Amniotic stem cell (primary cell): Measurements from ENCODE around the gene FLNB.

Source experiments
- DNase-seq: peaks from one replicate; lab custom pipeline; 2025; lab: John Stamatoyannopoulos, UW

FLNB gene

GRCh38 chr3:58106640-58107039, 98.4 kb downstream of the FLNB start:
- DNase-seq, result no peak

DNA sequence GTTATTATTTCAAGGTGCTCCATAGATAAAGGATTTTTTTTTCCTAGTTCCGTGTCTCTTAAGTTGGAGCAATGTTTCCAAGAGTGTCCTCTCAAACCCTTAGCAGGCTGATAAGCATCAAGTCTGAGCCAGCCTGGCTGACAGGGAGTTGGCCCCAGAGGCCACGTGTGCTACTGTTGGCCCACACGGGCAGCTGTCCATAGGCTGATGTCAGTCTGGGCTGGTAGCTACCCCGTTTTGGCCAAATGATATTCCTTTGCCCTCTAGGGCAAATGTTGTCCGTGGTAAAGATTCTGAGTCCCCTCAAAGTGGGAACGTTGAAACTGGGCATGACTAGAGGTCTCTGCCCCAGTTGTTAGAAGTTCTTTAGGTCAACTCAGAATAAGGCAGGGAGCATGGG, 99.4 kb downstream of the FLNB start:
- DNase-seq, result no peak

DNA sequence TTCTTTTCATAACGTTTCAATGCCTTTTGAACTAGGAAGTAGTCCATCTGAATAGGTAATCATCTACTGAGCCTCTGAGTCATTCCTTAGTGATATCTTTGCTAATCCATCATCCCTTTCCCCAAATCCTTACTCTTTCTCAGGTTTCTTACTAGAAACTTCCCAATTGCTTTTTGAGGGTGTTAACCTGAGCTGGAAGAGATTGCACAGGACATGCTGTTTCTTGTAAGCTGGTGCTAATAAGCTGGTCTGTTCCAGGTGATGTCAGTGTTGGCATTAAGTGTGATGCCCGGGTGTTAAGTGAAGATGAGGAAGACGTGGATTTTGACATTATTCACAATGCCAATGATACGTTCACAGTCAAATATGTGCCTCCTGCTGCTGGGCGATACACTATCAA, 101.5 kb downstream of the FLNB start:
- DNase-seq, result no peak

- DNase-seq, result no peak
These were observed 103.4 kb downstream of the FLNB start for GRCh38 chr3:58111513-58112184.

GRCh38 chr3:58112185-58112535, 103.9 kb downstream of the FLNB start:
- DNase-seq, result no peak

GRCh38 chr3:58115175-58115574, 107.0 kb downstream of the FLNB start:
- no peak for DNase-seq

GRCh38 chr3:58116161-58116955, 108.1 kb downstream of the FLNB start:
- no peak for DNase-seq

DNA sequence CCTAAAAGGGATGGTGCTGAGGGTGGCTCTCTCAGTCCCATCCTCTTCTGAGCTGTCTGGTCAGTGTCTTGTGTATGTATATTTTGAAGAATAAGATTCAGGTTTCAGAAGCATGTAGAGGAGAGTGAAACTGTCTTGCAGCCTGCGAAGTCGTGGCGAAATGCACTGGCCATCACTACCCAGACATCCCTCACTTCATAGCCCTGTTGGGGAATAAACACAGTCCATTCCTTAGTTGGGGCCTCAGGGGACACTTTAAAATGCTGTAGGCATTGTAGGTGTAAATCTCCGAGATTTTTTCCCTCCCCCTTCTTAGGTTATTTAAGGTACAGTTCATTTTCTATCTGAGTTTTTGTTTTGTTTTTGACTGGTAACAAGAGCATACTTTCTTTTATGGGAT, 108.8 kb downstream of the FLNB start:
- no peak for DNase-seq

GRCh38 chr3:58117561-58118181, 109.4 kb downstream of the FLNB start:
- no peak for DNase-seq

GRCh38 chr3:58119186-58119585, 111.0 kb downstream of the FLNB start:
- DNase-seq, result no peak

DNA sequence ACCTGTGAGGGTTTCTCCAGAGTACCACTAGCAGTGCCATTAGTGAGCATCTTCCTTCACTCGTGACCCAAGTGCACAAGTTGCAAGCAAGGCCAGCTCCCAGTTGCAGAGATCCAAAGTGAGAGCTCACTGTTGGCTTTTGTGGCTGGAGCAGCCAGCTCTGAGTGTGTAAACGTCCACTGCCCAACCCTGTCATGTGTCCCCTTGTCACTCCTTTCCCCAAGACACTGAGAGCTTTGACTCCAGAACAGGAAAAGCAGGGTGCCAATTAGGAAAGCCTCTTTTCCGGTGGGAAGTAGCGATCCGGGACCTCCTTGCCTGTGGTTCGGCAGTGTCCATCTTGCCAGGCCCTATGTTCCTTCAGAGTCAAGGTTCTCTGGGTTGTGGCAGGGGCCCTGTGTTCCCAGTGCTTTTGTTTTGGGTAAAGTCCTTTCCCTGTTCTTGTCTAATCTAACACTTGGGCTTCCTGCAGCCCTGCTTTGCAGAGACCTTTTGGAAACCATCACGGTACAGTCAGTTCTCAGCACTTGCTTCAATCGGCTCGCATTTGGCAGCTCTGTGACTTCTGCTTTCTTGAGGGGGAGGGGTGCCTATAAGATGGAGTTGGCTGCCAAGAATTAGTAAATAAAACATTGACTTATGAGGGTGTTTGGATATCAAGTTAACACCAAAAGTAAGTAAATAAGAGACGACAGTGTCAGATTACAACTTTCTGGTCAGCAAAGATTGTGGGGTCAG, 112.0 kb downstream of the FLNB start:
- DNase-seq, result no peak

GRCh38 chr3:58121183-58121582, 113.0 kb downstream of the FLNB start:
- no peak for DNase-seq

DNA sequence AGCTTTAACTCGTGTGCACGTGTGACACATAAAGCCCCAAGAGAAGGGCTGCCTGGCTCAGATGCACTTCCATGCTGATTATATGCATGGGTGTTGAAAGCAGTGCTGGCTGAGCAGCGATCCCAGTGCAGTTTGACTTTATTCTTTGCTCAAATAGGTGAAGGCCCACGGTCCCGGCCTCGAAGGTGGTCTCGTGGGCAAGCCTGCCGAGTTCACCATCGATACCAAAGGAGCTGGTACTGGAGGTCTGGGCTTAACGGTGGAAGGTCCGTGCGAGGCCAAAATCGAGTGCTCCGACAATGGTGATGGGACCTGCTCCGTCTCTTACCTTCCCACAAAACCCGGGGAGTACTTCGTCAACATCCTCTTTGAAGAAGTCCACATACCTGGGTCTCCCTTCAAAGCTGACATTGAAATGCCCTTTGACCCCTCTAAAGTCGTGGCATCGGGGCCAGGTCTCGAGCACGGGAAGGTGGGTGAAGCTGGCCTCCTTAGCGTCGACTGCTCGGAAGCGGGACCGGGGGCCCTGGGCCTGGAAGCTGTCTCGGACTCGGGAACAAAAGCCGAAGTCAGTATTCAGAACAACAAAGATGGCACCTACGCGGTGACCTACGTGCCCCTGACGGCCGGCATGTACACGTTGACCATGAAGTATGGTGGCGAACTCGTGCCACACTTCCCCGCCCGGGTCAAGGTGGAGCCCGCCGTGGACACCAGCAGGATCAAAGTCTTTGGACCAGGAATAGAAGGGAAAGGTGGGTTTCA, 114.9 kb downstream of the FLNB start:
- DNase-seq, result no peak

- DNase-seq, result no peak
These were observed 116.2 kb downstream of the FLNB start for GRCh38 chr3:58124387-58124786.

- no peak for DNase-seq
These were observed 121.0 kb downstream of the FLNB start for GRCh38 chr3:58129041-58129770.

DNA sequence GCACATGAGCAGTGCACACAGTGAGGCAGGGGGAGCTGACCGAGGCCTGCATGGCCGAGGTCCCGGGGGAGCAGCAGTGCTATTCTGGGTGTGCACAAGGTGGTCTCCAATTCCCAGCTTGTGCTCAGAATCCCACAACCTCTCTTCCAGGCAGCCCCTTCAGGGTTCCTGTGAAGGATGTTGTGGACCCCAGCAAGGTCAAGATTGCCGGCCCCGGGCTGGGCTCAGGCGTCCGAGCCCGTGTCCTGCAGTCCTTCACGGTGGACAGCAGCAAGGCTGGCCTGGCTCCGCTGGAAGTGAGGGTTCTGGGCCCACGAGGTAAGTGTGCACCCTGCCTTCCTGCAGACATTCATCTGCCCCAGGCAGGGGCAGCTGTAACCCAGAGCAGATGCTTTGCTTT, 122.4 kb downstream of the FLNB start:
- DNase-seq, result no peak

- DNase-seq, result no peak
These were observed 123.0 kb downstream of the FLNB start for GRCh38 chr3:58131101-58131825.

DNA sequence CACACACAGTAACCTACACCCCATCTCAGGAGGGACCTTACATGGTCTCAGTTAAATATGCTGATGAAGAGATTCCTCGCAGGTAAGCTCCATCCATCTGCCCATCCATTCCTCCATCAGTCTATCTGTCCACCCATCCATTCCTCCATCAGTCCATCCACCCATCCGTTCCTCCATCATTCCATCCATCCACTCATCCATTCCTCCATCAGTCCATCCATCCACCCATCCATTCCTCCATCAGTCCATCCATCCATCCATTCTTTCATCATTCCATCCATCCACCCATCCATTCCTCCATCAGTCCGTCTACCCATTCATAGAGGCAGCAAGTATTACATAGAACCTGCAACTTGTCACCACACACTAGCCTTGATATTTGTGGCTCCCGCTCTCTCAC, 124.6 kb downstream of the FLNB start:
- DNase-seq, result no peak

DNA sequence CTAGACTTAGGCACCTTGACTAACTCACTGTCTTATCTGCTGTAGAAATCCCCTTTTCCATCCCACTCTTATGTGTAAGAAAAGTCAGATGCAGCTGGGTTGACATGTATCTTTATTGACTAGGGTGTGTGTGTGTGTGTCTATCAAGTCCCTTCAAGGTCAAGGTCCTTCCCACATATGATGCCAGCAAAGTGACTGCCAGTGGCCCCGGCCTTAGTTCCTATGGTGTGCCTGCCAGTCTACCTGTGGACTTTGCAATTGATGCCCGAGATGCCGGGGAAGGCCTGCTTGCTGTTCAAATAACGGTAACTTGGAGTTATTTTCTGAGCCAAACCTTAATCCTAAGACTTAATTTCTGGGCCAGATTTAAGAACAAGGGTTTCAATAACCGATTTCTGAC, 126.2 kb downstream of the FLNB start:
- no peak for DNase-seq

DNA sequence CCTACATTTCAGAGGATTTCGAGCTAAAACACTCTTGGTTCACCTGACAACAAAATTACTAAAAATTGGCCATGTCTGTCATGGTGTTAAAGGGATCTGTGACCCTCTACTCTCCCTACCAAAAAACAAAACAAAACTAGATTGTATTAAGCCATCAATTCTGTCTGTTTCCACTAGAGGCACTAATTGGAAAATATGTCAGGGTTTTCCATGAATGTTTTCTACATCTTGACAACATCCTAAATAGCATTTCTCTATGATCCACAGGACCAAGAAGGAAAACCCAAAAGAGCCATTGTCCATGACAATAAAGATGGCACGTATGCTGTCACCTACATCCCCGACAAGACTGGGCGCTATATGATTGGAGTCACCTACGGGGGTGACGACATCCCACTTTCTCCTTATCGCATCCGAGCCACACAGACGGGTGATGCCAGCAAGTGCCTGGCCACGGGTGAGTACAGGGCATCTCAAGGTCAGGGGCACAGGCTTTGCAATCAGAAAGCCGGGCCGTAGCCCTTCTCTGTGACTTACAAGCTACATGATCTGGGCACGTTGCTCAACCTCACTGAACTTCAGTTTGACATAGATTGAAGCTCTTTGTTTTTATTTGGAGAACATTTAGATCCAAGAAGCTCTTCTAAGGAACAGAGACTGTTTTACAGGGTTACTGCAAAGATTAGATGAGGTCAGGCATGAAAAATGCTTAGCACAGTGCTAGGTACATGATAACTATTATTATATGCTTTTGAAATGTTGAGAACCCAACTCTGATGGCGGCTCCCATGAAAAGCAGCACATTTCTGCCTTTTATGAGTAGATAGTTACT, 127.7 kb downstream of the FLNB start:
- no peak for DNase-seq
